Lower leg skin (tissue), 4 donors: ENCODE measurements around the gene SLC30A5. TPM values are rescaled to one million over a fixed set of nuclear protein-coding genes. Genes with fewer than 3 reads are reported as not detected.
"Not testable (repeated sequence)": the region's sequence is repeated elsewhere in the genome, so short reads cannot be mapped to it uniquely, and the experiment has no call there.

ENCODE experiments used
- DNase-seq, 2 donors: peaks; one replicate each; pipeline ENCODE4 v3.0.0-alpha.2; 2019; ENCODE audit warnings: low spot score in 2 of 2
- H3K4me3 ChIP-seq: fragments of 200-600 bp; sonication (generic); 2 replicates; pipeline ENCODE4 v1.5.1; 2017; ENCODE audit warnings: mild to moderate bottlenecking, low read depth; ENCODE audit not compliant: poor library complexity, severe bottlenecking
- CTCF ChIP-seq, 3 donors: fragments of 450-650 bp; IDR thresholded peaks; one replicate each; pipeline ENCODE4 v1.5.1; 2016; ENCODE audit warnings: antibody characterized with exemption in 3 of 3, mild to moderate bottlenecking in 3 of 3, moderate library complexity in 2 of 3
- POLR2A ChIP-seq, 2 donors: fragments of 450-650 bp; IDR thresholded peaks; one replicate each; pipeline ENCODE4 v1.6.1; 2016 to 2017; ENCODE audit warnings: antibody characterized with exemption in 2 of 2, mild to moderate bottlenecking in 1 of 2, moderate library complexity in 1 of 2
- WGBS, 2 donors: methylation state at CpG; one replicate each; pipeline ENCODE4 v1.1.5; 2018; 5-methylcytosine and 5-hydroxymethylcytosine counted together
- intact Hi-C: fragments of 100-400 bp; cut with DNase I; formaldehyde crosslinking; loops from one replicate; pipeline ENCODE4 v1.15.0; 2023; ENCODE audit warnings: low total_unique reads
- total RNA-seq, 4 donors: library from RNA; depleted of rRNA; stranded (reverse); fragments of >200 nt; gene quantifications; one replicate each; pipeline ENCODE4 v1.1.0, GENCODE V29; 2016

The SLC30A5 gene
- total RNA-seq, 4 donors from 2014 or later = 24.5 to 56.8 (median 43.2) TPM

GRCh38 chr5:69140827-69141226 lies 47.0 kb downstream of the SLC30A5 start:
- H3K4me3 ChIP-seq = no peak overlapping the region
- WGBS, 2 donors = 90 to 91% methylated on average over 1 of the region's 1 CpG
- TF ChIP-seq POLR2A (IDR thresholded peaks at IDR 0.05) (no peak), CTCF (IDR thresholded peaks at IDR 0.05) (no peak)
- intact Hi-C loops = no loop called here
- DNase-seq = no peak

- peak in 1 of 2 donors; percentile 54 for DNase-seq
- H3K4me3 ChIP-seq, intact Hi-C loops: not testable (repeated sequence)
- 75 to 79% methylated on average over 7 of the region's 7 CpGs for WGBS, 2 donors
These were observed 54.8 kb downstream of the SLC30A5 start for GRCh38 chr5:69148576-69148975.

- intact Hi-C loops = no loop called here
- TF ChIP-seq POLR2A (IDR thresholded peaks at IDR 0.05) = no peak
- TF ChIP-seq CTCF (IDR thresholded peaks at IDR 0.05) = no peak
- no peak overlapping the region for H3K4me3 ChIP-seq
- 80 to 82% methylated on average over 2 of the region's 2 CpGs for WGBS, 2 donors
- peak in 1 of 2 donors; percentile 68 for DNase-seq
These were observed 55.3 kb downstream of the SLC30A5 start for GRCh38 chr5:69148981-69149675.

- 85 to 94% methylated on average over 5 of the region's 5 CpGs for WGBS, 2 donors
- no peak overlapping the region for H3K4me3 ChIP-seq
- DNase-seq = peak in 1 of 2 donors; percentile 34
- TF ChIP-seq POLR2A (IDR thresholded peaks at IDR 0.05) (no peak), CTCF (IDR thresholded peaks at IDR 0.05) (no peak)
- intact Hi-C loops = no loop called here
These were observed 55.8 kb downstream of the SLC30A5 start for GRCh38 chr5:69149676-69150010.

- 76 to 78% methylated on average over 3 of the region's 3 CpGs for WGBS, 2 donors
- TF ChIP-seq CTCF (IDR thresholded peaks at IDR 0.05) (no peak), POLR2A (IDR thresholded peaks at IDR 0.05) (no peak)
- intact Hi-C loops = no loop called here
- no peak for DNase-seq
- H3K4me3 ChIP-seq = no peak overlapping the region
These were observed 58.9 kb downstream of the SLC30A5 start for GRCh38 chr5:69152731-69153130.

GRCh38 chr5:69156456-69156855 lies 62.6 kb downstream of the SLC30A5 start:
- H3K4me3 ChIP-seq = no peak overlapping the region
- no peak for TF ChIP-seq POLR2A (IDR thresholded peaks at IDR 0.05)
- intact Hi-C loops = no loop called here
- 89 to 92% methylated on average over 11 of the region's 11 CpGs for WGBS, 2 donors
- peak in 1 of 2 donors; percentile 49 for DNase-seq

GRCh38 chr5:69158039-69158438 lies 64.2 kb downstream of the SLC30A5 start:
- intact Hi-C loops = no loop called here
- 94 to 96% methylated on average over 3 of the region's 3 CpGs for WGBS, 2 donors
- peak in 1 of 2 donors; percentile 14 for DNase-seq
- TF ChIP-seq CTCF (IDR thresholded peaks at IDR 0.05) (no peak), POLR2A (IDR thresholded peaks at IDR 0.05) (no peak)
- H3K4me3 ChIP-seq = no peak overlapping the region
